Stimulated activated CD4-positive, alpha-beta T cell treated with anti-CD3 and anti-CD28 coated beads, Interleukin-12 subunit alpha, Interleukin-12 subunit beta, amount 100 ng/mL, for 48 hours (primary cell): ENCODE data around the gene TPR.
A peak's percentile ranks its signal among the peaks of the same experiment; 100 is the strongest.
"Not testable (repeated sequence)": the region's sequence is repeated elsewhere in the genome, so short reads cannot be mapped to it uniquely, and the experiment has no call there.

Source experiments
- DNase-seq, 3 donors: peaks; one replicate each; pipeline ENCODE4 v3.0.0-alpha.2; 2020; ENCODE audit warnings: low read depth in 2 of 3, low spot score in 1 of 3

Gene TPR

GRCh38 chr1:186375152-186375928 lies at the start of gene TPR, which contains the start of gene ODR4:
Gene TPR, minus strand, starts transcription at chr1:186375253. Its CDS starts 225 bp downstream, at chr1:186375028.
Gene ODR4, plus strand, starts transcription at chr1:186375838. Its CDS starts 3,948 bp downstream, at chr1:186379786.
- peak; percentile 91 to 93 (median 93) for DNase-seq

GRCh38 chr1:186424539-186424938 lies 49.5 kb upstream of the TPR start:
- no peak for DNase-seq

GRCh38 chr1:186421446-186421845 lies 46.4 kb upstream of the TPR start:
- DNase-seq: no peak

GRCh38 chr1:186420923-186421322 lies 45.9 kb upstream of the TPR start:
- no peak for DNase-seq

- DNase-seq: no peak
These were observed 45.3 kb upstream of the TPR start for GRCh38 chr1:186420311-186420710.

- DNase-seq: no peak
These were observed 43.5 kb upstream of the TPR start for GRCh38 chr1:186418503-186418902.

- DNase-seq: no peak
These were observed 38.3 kb upstream of the TPR start for GRCh38 chr1:186413319-186413718.

- no peak for DNase-seq
These were observed 34.0 kb upstream of the TPR start for GRCh38 chr1:186409091-186409490.

- DNase-seq: peak in 1 of 3 donors; percentile 1
These were observed 29.5 kb upstream of the TPR start for GRCh38 chr1:186404454-186405051.

- no peak for DNase-seq
These were observed 28.6 kb upstream of the TPR start for GRCh38 chr1:186403632-186404031.

- DNase-seq: not testable (repeated sequence)
These were observed 26.4 kb upstream of the TPR start for GRCh38 chr1:186401446-186401845.

- not testable (repeated sequence) for DNase-seq
These were observed 17.7 kb upstream of the TPR start for GRCh38 chr1:186392711-186393110.

- DNase-seq: no peak
These were observed 16.8 kb upstream of the TPR start for GRCh38 chr1:186391841-186392240.

- no peak for DNase-seq
These were observed 15.9 kb upstream of the TPR start for GRCh38 chr1:186390925-186391324.

- DNase-seq: no peak
These were observed 11.8 kb upstream of the TPR start for GRCh38 chr1:186386725-186387383.

- DNase-seq: no peak
These were observed 871 bp upstream of the TPR start for GRCh38 chr1:186375929-186376319.

- DNase-seq: peak in 2 of 3 donors; percentile 2 to 13
These were observed 526 bp downstream of the TPR start for GRCh38 chr1:186374303-186375151.

- not testable (repeated sequence) for DNase-seq
These were observed 27.0 kb downstream of the TPR start for GRCh38 chr1:186347837-186348691.

- no peak for DNase-seq
These were observed 34.3 kb downstream of the TPR start for GRCh38 chr1:186340772-186341171.

- no peak for DNase-seq
These were observed 37.5 kb downstream of the TPR start for GRCh38 chr1:186337554-186337953.
